Stimulated activated CD4-positive, alpha-beta T cell treated with anti-CD3 and anti-CD28 coated beads, Interleukin-1b, Interleukin-23, amount 100 ng/mL, for 1 hour (primary cell): ENCODE measurements around the gene P3R3URF.
A peak's percentile ranks its signal among the peaks of the same experiment; 100 is the strongest.
"Not testable (repeated sequence)": the region's sequence is repeated elsewhere in the genome, so short reads cannot be mapped to it uniquely, and the experiment has no call there.

Experiments used
- DNase-seq, 2 donors: peaks; one replicate each; pipeline ENCODE4 v3.0.0-alpha.2; 2020; ENCODE audit warnings: low read depth in 2 of 2

Gene P3R3URF

GRCh38 chr1:46176211-46176865 lies at the start of gene P3R3URF:
P3R3URF (minus strand) TSS chr1:46176488; CDS start chr1:46176471, 17 bp downstream.
- DNase-seq = no peak

- DNase-seq = no peak
Measured at GRCh38 chr1:46224966-46225365, 48.7 kb upstream of the P3R3URF start.

- peak; percentile 14 to 34 for DNase-seq
Measured at GRCh38 chr1:46223472-46223943, 47.2 kb upstream of the P3R3URF start.

DNA sequence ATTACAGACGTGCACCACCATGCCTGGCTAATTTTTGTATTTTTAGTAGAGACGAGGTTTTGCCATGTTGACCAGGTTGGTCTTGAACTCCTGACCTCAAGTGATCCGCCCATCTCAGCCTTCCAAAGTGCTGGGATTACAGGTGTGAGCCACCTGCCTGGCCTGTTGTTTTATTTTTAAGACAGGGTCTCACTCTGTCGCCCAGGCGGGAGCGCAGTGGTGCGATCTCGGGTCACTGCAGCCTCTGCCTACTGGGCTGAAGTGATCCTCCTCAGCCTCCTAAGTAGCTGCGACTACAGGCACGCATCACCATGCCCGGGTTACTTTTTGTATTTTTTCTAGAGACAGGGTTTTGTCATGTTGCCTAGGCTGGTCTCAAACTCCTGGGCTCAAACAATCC lies 46.8 kb upstream of the P3R3URF start:
- not testable (repeated sequence) for DNase-seq

DNA sequence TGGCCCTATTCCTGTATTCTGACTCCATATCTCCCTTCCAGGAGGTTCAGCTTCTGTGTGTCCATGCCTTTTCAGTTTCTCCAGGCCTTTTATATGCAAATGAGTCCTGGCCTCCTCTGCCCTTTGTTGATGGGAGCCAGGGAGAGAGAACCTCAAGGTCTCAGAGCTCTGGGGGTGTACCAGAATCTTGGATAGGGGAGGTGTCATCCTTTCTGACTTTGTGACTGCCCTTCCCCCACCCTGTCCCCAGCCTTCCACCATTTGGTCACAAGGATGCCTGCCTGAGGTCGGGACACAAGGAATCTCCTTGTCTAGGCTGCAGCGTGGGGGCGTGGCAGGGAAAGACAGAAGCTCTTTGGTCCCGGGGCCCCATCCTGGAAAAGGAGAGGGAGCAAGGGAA lies 45.5 kb upstream of the P3R3URF start:
- DNase-seq = no peak

- no peak for DNase-seq
Measured at GRCh38 chr1:46220808-46221207, 44.5 kb upstream of the P3R3URF start.

DNA sequence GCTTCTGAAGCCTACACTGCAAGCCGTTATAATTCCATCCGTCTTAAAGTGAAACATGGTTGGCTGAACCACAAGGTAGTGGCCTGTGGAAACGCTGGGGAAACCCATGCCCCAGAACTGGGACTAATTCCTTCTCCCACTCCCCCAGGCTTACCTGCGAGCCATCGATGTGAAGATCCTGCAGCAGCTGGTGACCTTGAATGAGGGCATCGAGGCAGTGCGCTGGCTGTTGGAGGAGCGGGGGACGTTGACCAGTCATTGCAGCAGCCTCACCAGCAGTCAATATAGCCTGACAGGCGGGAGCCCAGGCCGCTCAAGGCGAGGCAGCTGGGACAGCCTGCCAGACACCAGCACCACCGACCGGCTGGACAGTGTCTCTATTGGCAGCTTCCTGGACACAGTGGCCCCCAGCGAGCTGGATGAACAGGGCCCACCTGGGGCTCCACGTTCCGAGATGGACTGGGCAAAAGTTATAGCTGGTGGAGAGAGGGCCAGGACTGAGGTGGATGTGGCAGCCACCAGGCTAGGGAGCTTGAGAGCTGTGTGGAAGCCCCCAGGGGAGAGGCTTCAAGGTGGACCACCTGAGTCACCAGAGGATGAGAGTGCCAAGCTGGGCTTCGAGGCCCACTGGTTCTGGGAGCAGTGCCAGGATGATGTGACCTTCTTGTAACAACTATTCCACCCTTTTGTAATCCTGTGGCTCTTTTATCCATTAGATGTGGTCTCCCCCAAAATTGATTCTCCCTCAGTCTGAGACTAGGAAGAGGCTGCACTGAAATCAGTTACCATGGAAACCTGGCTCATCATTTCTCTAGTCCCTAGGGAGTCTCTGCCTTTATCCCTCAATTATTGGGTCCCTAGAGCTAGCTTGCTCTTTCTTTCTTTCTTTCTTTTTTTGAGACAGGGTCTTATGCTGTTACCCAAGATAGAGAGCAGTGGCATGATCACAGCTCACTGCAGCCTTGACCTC lies 43.5 kb upstream of the P3R3URF start:
- no peak for DNase-seq

DNA sequence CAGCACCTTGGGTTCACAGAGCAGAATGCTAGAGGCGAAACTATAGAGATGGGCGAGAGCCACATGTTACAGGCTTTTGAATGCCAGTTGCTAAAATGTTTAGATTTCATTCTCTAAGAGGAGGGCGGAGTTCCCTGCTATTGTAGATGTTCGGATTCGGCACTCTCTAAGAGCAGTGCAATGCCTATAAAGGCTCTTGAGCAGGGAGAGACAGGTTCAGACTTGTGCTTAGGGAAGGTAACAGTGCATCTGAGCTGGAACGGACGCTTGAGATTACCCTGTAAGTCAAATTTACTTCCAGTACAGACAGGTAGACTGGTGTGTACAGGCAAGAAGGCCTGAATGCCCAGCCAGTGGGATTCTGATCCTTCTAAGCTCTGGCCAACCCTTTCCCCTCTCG lies 42.2 kb upstream of the P3R3URF start:
- no peak for DNase-seq

- DNase-seq = no peak
Measured at GRCh38 chr1:46215504-46215903, 39.2 kb upstream of the P3R3URF start.

- DNase-seq = no peak
Measured at GRCh38 chr1:46211051-46211450, 34.8 kb upstream of the P3R3URF start.

DNA sequence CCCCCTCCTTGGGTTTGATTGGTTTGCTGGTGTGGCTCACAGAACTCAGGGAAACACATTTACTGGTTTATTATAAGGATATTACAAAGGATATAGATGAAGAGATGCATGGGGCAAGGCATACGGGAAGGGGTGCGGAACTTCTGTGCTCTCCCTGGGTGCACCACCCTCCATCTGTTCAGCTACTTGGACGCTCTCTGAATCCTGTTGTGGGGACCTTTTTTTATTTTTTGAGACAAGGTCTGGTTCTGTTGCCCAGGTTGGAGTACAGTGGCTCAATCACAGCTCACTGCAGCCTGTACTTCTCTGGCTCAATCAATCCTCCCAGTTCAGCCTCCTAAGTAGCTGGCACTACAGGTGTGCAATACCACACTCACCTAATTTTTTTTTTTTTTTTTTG lies 34.3 kb upstream of the P3R3URF start:
- no peak for DNase-seq

DNA sequence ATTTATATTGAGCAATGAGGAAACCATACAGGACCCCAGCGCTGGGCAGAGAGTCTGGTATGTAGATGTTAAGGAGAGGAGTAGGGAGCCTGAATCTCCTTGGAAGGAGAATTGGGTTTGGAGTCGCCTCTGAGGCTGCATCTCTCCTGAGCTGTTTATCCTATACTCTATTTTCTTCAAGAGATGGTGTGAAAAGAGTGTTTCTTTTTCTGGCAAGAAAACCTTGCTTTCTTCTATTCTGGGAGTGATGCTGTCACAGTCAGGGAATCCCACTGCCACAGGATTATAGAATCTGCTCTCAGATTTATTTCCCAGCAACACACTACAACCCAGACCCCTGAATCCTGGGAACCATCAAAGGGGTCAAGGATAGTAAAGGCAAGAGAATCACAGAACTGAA lies 30.1 kb upstream of the P3R3URF start:
- no peak for DNase-seq

GRCh38 chr1:46205791-46206190 lies 29.5 kb upstream of the P3R3URF start:
- DNase-seq = no peak

DNA sequence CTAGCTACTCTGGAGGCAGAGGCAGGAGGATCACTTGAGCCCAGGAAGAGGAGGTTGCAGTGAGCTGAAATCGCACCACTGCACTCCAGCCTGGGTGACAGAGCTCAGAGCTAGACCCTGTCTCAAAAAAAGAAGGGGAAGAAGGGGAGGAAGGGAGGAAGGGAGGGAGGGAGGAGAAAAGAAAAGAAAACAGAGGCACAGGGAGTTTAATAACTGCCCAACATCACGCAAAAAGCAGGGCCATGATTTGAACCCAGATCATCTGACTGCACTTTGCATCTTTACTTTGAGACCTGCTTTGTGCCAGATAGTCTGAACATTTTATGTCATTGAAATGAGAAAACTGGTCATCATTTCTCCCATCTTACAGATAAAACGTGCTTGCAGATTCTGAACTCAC lies 28.9 kb upstream of the P3R3URF start:
- DNase-seq = no peak

- no peak for DNase-seq
Measured at GRCh38 chr1:46204406-46204742, 28.1 kb upstream of the P3R3URF start.

DNA sequence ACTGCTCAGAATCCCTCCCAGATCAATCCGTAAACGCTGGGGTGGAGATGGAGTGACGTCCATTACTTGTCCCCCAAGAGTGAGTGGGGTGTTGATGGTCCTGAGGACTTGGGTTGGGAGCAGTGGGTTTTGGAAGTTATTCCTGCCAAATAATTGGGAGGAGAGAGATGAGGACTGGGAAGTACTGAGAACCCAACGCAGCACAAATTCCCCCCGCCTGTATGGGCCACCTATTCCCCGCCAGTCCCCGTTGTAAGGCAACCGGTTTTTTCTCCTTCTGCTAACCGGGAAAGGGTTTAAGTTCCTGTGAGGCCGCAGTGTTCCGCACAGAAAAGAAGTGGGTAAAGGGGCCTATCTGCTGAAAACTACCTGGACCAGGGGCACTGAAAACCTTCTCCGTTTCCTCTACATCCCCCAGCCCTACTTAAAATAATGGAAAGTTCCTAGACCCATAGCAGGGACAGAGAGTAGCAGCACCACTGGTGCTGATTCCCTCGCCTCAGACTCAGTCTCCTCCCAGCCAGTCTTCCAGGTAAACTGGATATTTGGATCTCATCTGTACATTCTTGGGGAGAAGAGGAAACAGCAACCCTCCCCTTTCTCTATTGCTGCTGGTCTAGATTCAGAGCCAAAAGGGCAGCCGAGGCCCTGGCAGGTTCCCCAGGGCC lies 27.6 kb upstream of the P3R3URF start:
- DNase-seq = no peak

DNA sequence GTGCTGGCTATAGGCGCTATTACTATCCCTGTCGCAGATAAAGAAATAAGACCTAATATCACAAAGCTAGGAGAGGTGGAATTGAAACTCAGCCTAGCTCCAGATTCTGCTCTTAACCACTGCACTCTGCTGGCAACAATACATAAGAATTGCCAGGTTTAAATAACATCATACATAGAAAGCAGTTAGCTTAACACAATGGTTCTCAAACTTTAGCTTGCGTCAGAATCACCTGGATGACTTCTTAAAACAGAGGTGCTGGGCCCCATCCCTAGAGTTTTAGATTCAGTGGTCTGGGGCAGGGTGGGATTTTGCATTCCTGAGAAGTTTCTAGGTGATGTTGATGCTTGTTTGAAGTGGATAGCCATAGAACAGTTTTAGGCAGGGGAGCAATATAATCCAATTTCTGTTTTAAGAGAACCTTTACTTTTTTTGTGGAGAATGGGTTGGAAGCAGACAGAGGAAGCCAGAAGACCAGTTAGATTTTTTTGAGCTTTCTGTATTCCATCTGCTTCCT lies 23.0 kb upstream of the P3R3URF start:
- DNase-seq = no peak

GRCh38 chr1:46197964-46198811 lies 21.9 kb upstream of the P3R3URF start, which contains the start of gene POMGNT1:
POMGNT1 (minus strand) TSS chr1:46198434; CDS start chr1:46197821, 613 bp downstream.
- DNase-seq = peak; percentile 21 to 64

GRCh38 chr1:46197560-46197963 lies 21.3 kb upstream of the P3R3URF start:
- DNase-seq = no peak

DNA sequence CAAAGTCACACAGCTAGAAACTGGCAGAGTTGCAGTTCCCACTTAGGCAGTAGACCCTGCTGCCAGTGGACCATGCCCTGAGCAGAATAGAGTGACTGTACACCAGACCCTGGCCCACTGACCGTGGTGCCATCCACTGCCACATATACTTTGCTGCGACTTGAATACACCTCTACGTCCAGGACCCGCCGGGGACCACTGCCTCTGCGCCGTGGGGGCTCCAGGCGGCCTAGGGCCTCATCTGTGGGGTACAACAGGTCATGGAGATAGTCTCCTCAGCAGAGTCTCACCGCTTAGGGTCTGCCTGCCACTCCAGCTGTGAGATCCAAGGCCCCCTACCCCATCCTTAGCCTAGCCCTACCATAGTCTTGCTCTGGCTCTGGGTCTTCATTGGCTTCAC lies 20.3 kb upstream of the P3R3URF start:
- no peak for DNase-seq

GRCh38 chr1:46194641-46195193 lies 18.4 kb upstream of the P3R3URF start:
- DNase-seq = no peak
